ENCODE measurements around the gene CFAP20. TPM values are rescaled to one million over a fixed set of nuclear protein-coding genes. Genes with fewer than 3 reads are reported as not detected.

CFAP20 gene
- total RNA-seq, 1 experiment from 2014 or later, result 60.4 TPM

- Histone ChIP-seq H3K4ac (ENCODE audit: low read depth, low read length) (no peak overlapping the region), H4K91ac (ENCODE audit: insufficient read length, low read depth, low read length) (no peak overlapping the region), H4K5ac (ENCODE audit: insufficient read length, low read depth, low read length) (no peak overlapping the region), H3K27ac (ENCODE audit: insufficient read length, low read depth, low read length) (no peak overlapping the region), H4K20me1 (ENCODE audit: control insufficient read depth, insufficient read depth, insufficient read length) (no peaks in the 10 kb centered on the region), H2BK120ac (ENCODE audit: low read depth, low read length, poor library complexity, severe bottlenecking) (no peak overlapping the region), H3K14ac (ENCODE audit: insufficient read depth, low read length) (no peak overlapping the region), H2BK5ac (ENCODE audit: insufficient read length, low read length) (no peak overlapping the region), H3K79me1 (ENCODE audit: insufficient read depth, low read depth, low read length, poor library complexity, severe bottlenecking) (no peaks in the 10 kb centered on the region), H4K8ac (replicated peaks; ENCODE audit: insufficient read length, low read depth, low read length) (no peak overlapping the region), H2BK15ac (ENCODE audit: low read depth, low read length) (no peak overlapping the region), H3K4me2 (ENCODE audit: insufficient read depth, insufficient read length, low read length) (no peak overlapping the region), H2AFZ (ENCODE audit: low read length) (no peak overlapping the region), H2BK20ac (ENCODE audit: low read depth, low read length, poor library complexity, severe bottlenecking) (no peak overlapping the region), H3K9ac (ENCODE audit: extremely low read depth, insufficient read length, low read length) (no peak overlapping the region), H3K23me2 (ENCODE audit: insufficient read length, low read depth, low read length, poor library complexity, severe bottlenecking) (no peaks in the 10 kb centered on the region), H3K18ac (ENCODE audit: insufficient read length, low read depth, low read length) (no peak overlapping the region), H3K27me3 (ENCODE audit: insufficient read depth, low read length) (no peaks in the 10 kb centered on the region), H2BK12ac (ENCODE audit: insufficient read length, low read depth, low read length) (no peak overlapping the region), H3K9me3 (ENCODE audit: control insufficient read depth, low read depth, low read length) (no peaks in the 10 kb centered on the region), H3T11ph (ENCODE audit: low read length) (no peak overlapping the region), H2AK5ac (ENCODE audit: insufficient read length, low read length) (no peak overlapping the region), H3K56ac (ENCODE audit: insufficient read length, low read depth, low read length) (no peak overlapping the region), H3K79me2 (ENCODE audit: insufficient read depth, low read length) (no peaks in the 10 kb centered on the region), H3K23ac (ENCODE audit: insufficient read length, low read depth, low read length) (no peak overlapping the region), H3K4me1 (ENCODE audit: insufficient read depth, low read length) (no peaks in the 10 kb centered on the region)
- H3K27me3 Mint-ChIP-seq (ENCODE audit: low read depth), result no peaks in the 10 kb centered on the region
- no CpG with 5 or more reads among the region's 2 CpGs for WGBS (ENCODE audit: extremely low coverage, insufficient read length, low lambda C conversion rate)
- H3K4me3 Mint-ChIP-seq, result no peak overlapping the region
- H3K36me3 Mint-ChIP-seq (ENCODE audit: insufficient read depth in 1 of 3, low read depth in 3 of 3), result peaks cover 2 to 28% (median 16%) of the 10 kb centered on the region in 3 experiments; a peak in 6 of 7 replicates
- no peaks in the 10 kb centered on the region for H3K9me3 Mint-ChIP-seq
- no peak for DNase-seq
- H3K4me1 Mint-ChIP-seq, result no peaks in the 10 kb centered on the region
- no peak overlapping the region for H3K27ac Mint-ChIP-seq
- TF ChIP-seq, protein P1, sequence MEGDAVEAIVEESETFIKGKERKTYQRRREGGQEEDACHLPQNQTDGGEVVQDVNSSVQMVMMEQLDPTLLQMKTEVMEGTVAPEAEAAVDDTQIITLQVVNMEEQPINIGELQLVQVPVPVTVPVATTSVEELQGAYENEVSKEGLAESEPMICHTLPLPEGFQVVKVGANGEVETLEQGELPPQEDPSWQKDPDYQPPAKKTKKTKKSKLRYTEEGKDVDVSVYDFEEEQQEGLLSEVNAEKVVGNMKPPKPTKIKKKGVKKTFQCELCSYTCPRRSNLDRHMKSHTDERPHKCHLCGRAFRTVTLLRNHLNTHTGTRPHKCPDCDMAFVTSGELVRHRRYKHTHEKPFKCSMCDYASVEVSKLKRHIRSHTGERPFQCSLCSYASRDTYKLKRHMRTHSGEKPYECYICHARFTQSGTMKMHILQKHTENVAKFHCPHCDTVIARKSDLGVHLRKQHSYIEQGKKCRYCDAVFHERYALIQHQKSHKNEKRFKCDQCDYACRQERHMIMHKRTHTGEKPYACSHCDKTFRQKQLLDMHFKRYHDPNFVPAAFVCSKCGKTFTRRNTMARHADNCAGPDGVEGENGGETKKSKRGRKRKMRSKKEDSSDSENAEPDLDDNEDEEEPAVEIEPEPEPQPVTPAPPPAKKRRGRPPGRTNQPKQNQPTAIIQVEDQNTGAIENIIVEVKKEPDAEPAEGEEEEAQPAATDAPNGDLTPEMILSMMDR (conservative IDR thresholded peaks at IDR 0.05), result no peak
Observed at GRCh38 chr16:58157239-58157638, 28.1 kb upstream of the CFAP20 start.

Measured in H9 (cell line).